Stimulated activated CD4-positive, alpha-beta T cell treated with anti-CD3 and anti-CD28 coated beads, Interleukin-4, amount 100 ng/mL, for 48 hours (primary cell): Measurements from ENCODE around the gene METTL27.
"Not testable (repeated sequence)": the region's sequence is repeated elsewhere in the genome, so short reads cannot be mapped to it uniquely, and the experiment has no call there.

Experiments used
- DNase-seq, 2 donors: peaks; one replicate each; pipeline ENCODE4 v3.0.0-alpha.2; 2020; ENCODE audit warnings: low read depth in 2 of 2

METTL27 gene

GRCh38 chr7:73842067-73842976, at the start of gene METTL27:
METTL27 (minus strand) TSS chr7:73842516; CDS start chr7:73842140, 376 bp downstream.
- peak; percentile 82 to 87 for DNase-seq

DNA sequence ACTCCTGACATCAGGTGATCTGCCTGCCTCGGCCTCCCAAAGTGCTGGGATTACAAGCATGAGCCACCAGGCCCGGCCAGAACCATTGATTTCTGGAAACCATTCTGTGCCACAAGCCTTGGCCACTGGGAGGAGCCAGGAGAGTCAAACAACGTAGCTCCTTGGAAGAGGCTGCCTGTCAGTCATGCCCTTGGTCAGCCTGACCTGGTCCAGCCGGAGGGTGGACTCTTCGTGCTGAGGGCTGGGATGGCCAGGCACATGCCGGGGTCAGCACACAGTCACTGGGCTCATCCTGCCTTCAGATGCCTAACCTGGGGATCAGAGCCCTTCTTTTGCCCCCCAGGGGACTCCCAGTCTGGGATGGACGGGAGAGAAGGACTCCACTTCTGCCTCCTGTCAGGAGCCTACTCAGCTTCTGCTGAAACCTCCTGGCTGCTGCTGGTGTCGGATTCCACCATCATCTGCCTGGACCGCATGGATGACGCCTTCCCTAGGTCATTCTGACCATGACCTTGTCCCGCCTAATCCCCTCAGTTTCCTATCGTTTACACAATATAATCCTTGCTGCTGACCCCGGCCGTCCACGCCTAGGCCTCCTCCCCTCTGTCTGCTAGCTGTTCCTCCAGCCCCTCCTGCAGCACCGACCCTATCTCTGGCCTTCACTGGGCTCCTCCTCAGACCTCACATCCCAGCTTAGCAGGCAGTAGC, 49.0 kb upstream of the METTL27 start:
- no peak for DNase-seq

GRCh38 chr7:73890555-73891147, 48.3 kb upstream of the METTL27 start:
- DNase-seq: no peak

DNA sequence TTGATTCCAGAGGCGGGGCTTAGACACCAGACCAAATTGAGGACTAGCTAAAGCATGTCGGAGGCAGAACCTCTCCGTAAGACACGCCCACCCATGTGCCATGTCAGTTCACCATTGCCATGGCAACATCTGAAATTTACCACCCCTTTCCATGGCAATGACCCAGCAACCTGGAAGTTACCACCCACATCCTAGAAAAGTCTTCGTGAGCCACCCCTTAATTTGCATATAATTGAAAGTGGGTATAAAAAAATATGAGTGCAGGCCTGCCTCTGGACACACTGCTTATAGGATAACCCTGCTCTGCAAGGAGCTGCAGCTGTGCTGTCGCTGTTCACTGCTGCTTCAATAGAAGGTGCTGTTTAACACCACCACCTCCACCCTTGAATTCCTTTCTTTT, 46.6 kb upstream of the METTL27 start:
- DNase-seq: no peak

DNA sequence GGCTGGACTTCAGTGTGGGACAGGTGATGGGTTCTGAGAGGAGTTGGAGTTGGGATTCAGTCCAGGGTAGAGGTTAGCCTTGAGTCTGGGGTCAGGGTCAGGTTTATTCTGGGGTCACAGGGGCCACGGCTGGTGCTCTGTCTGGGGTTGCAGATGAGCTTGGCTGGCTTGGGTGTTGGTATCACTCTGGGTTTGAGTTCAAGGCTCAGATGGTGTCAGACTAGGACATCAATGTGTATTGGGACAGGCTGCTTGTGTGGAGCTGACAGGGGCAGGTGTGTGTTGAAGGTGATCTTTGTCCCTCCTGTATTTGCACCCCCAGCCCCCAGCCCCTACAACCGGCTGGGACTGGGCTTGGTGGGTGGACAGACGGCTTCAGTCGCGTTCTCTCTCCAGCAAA, 45.4 kb upstream of the METTL27 start:
- no peak for DNase-seq

DNA sequence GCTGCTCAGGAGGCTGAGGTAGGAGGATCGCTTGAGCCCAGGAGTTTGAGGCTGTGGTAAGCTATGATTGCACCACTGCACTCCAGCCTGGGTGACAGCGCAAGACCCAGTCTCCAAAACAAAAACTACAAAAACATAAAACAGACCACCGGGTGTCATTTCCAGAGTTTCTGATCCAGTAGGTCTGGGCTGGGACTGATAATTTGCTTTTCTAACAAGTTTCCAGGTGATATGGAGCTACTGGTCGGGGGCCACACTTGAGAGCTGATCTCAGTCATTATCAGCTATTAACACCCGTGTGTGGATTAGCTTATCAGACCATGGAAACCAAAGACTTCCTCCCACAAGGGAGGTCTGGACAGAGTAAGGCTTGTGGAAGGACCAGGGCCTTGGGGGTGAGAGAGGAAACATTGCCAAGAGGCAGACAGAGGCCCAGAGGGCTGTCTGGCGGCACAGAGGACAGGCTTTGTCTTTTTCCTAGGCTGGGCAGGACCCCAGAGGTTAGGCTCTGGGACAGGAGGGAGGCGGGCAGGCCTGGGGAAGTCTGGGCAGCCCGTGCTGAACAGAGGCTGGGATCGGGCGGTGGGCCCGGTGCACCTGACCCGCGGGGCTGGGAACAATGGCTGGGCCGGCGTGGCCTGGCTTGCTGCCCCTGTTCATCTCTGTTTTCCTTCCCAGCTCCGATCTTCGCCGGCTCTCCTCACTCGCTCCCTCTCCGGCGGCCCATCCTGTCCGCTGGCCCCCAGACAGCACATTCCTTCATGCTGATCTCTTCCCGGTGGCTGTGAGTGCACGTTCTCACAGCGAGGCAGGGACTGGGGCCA, 43.9 kb upstream of the METTL27 start:
- DNase-seq: no peak

DNA sequence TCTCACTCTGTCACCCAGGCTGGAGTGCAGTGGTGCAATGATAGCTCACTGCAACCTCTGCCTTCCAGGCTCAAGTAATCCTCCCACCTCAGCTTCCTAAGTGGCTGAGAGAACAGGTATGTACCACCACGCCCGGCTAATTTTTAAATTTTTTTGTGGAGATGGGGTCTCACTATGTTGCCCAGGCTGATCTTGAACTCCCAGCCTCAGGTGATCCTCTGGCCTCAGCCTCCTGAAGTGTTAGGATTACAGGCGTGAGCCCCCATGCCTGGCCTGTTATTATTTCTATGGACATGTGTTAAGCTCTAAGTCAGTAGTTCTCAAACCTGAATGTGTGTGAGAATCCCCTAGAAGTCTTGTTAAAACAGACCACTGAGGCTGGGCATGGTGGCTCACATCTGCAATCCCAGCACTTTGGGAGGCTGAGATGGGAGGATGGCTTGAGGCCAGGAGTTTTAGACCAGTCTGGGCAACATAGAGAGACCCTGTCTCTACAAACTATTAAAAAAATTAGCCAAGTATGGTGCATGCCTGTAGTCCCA, 43.2 kb upstream of the METTL27 start:
- no peak for DNase-seq

DNA sequence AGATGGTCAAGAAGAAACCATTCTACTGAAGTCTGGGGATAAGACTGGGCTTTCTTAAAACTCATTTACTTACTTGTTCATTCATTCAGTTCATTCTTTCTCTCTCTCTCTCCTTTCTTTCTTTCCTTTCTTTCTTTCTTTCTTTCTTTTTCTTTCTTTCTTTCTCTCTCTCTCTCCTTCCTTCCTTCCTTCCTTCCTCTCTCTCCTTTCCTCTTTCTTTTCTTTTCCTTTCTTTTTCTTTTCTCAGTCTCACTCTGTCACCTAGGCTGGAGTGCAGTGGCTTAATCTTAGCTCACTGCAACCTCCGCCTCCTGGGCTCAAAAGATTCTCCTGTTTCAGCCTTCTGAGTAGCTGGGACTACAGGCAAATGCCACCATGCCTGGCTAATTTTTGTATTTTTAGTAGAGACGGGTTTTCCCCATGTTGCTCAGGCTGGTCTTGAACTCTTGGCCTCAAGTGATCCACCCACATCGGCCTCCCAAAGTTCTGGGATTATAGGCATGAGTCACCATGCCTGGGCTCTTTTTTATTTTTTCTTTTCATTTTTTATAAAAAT, 42.6 kb upstream of the METTL27 start:
- DNase-seq: not testable (repeated sequence)

DNA sequence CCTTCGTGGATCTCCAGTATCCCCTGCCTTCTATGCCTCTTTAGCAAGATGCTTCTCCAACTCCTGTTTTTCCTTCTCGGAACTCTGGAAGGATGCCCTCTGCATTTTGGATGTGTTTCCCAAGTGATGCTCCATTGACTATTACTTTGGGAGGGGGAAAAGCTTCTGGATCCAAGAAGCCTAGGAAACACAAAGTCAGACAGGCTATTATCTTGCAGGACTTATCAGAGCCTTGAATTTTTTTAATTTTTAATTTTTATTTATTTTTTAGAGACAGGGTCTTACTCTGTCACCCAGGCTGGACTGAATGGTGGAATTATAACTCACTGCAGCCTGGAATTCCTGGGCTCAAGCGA, 39.7 kb upstream of the METTL27 start:
- no peak for DNase-seq

- DNase-seq: no peak
Measured at GRCh38 chr7:73881352-73882046, 39.2 kb upstream of the METTL27 start.

- DNase-seq: no peak
Measured at GRCh38 chr7:73880755-73881328, 38.5 kb upstream of the METTL27 start.

GRCh38 chr7:73879977-73880681, 37.8 kb upstream of the METTL27 start:
- DNase-seq: no peak

- DNase-seq: no peak
Measured at GRCh38 chr7:73876973-73877372, 34.7 kb upstream of the METTL27 start.

- no peak for DNase-seq
Measured at GRCh38 chr7:73876361-73876760, 34.0 kb upstream of the METTL27 start.

- DNase-seq: no peak
Measured at GRCh38 chr7:73872056-73872908, 30.0 kb upstream of the METTL27 start.

GRCh38 chr7:73871163-73872011, 29.1 kb upstream of the METTL27 start:
- DNase-seq: no peak

DNA sequence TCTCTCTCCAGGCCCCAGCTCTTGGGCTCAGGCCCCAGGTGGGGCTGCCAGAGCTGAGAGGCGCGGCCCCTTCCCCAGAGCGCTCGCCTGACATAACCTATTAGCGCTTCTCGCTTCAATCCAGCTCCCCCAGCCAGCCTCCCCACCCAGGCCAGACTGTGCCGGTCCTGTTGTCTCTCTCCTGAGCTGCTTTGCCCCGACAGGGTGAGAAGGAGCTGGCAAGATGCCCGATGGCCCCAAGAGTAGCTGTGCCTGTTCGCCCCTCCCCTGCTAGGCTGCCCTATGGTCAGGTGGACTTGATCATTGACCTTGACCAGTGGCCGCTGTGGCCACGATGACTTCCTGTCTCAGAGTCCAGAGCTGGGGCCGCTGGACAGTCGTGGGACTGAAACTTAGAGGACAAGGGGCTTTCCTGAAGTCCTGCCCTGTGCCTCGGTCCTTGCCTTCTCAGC, 27.8 kb upstream of the METTL27 start:
- DNase-seq: no peak
